Erythroblast (primary cell): ENCODE measurements around the gene TMEM38B.

ENCODE experiments used
- GATA1 ChIP-seq: IDR thresholded peaks from 2 replicates; pipeline ENCODE4 v1.6.1; 2011; ENCODE audit warnings: low read depth, mild to moderate bottlenecking, control low read depth, low read length, moderate library complexity
- POLR2A ChIP-seq: IDR thresholded peaks from 2 replicates; pipeline ENCODE4 v1.6.1; 2011; ENCODE audit warnings: mild to moderate bottlenecking, low read length

- TF ChIP-seq POLR2A, result no peak
- TF ChIP-seq GATA1, result no peak
Measured at GRCh38 chr9:105751761-105752160, 57.4 kb downstream of the TMEM38B start.
